Progenitor cell of endocrine pancreas (in vitro differentiated cells): Measurements from ENCODE around the gene RNF220. TPM values are rescaled to one million over a fixed set of nuclear protein-coding genes. Genes with fewer than 3 reads are reported as not detected.
A peak's percentile ranks its signal among the peaks of the same experiment; 100 is the strongest.

Experiments used
- DNase-seq: peaks from one replicate; pipeline ENCODE4 v3.0.0; 2021; ENCODE audit warnings: low spot score; ENCODE audit not compliant: unreplicated experiment
- H3K27ac Mint-ChIP-seq: 2 replicates; pipeline ENCODE4 v1.8.0; 2021; ENCODE audit warnings: mild to moderate bottlenecking, moderate library complexity, mixed read lengths
- H3K27me3 Mint-ChIP-seq: 2 replicates; pipeline ENCODE4 v1.8.0; 2021; ENCODE audit warnings: mixed read lengths
- H3K36me3 Mint-ChIP-seq: 2 replicates; pipeline ENCODE4 v1.8.0; 2022; ENCODE audit warnings: mixed read lengths; ENCODE audit not compliant: insufficient read depth
- H3K4me1 Mint-ChIP-seq: 2 replicates; pipeline ENCODE4 v1.8.0; 2021; ENCODE audit warnings: low read depth, mixed read lengths
- H3K4me3 Mint-ChIP-seq: 2 replicates; pipeline ENCODE4 v1.8.0; 2021; ENCODE audit warnings: low read depth, mild to moderate bottlenecking, moderate library complexity, mixed read lengths
- H3K9me3 Mint-ChIP-seq: 2 replicates; pipeline ENCODE4 v1.8.0; 2021; ENCODE audit warnings: low read depth, mixed read lengths
- total RNA-seq: library from RNA; stranded (reverse); gene quantifications from 2 replicates; pipeline ENCODE4 v1.2.1, GENCODE V29; 2021
- TF ChIP-seq, protein P1 (sequence below): fragments of 200-600 bp; sonication (generic); IDR thresholded peaks from one replicate; pipeline ENCODE4 v1.5.0; 2021; ENCODE audit warnings: antibody characterized with exemption, mild to moderate bottlenecking; ENCODE audit not compliant: unreplicated experiment

Gene RNF220
- total RNA-seq, 1 donor from 2014 or later, result 85.9 TPM

DNA sequence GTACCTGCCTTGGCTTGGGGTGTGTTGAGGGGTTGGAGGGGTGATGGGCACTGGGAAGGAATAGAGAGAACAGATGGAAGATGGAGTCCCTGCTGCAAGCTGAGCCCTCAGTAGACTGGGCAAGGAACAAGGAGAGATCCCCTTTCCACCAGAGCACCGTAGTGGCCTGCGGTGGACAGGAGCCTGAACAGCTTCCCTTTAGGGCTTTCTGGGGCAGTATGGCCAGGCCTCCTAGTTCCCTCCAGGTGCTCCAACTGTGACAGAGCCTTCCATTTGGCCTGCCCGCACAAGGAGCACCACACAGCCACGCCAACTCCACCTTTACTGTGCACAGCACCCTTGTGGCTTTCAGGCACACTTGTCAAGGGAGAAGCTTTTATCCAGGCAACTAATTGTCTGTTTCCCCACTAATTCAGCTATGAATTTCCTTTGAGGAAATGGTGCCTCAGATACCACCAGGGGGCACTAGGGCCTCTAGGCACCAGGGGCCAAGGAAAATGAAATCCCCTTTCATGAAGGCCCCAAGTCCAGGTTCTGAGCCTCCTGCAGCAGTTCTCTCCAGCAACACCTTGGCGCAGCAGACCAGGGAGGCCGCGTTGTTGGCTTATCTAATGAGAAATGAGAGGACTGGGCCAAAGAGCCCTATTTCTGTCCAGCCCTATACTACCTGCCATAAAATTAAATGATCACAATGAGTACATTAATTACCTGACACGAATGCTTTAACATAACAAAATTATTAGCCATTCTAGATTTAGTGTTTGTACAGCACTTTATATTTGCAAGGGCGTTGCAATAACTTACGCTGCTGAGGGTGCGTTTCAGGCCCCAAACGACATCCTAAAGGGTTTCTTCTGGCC, 26.9 kb upstream of the RNF220 start:
- peak; percentile 40 for DNase-seq
- no peaks in the 10 kb centered on the region for H3K36me3 Mint-ChIP-seq
- TF ChIP-seq, protein P1, sequence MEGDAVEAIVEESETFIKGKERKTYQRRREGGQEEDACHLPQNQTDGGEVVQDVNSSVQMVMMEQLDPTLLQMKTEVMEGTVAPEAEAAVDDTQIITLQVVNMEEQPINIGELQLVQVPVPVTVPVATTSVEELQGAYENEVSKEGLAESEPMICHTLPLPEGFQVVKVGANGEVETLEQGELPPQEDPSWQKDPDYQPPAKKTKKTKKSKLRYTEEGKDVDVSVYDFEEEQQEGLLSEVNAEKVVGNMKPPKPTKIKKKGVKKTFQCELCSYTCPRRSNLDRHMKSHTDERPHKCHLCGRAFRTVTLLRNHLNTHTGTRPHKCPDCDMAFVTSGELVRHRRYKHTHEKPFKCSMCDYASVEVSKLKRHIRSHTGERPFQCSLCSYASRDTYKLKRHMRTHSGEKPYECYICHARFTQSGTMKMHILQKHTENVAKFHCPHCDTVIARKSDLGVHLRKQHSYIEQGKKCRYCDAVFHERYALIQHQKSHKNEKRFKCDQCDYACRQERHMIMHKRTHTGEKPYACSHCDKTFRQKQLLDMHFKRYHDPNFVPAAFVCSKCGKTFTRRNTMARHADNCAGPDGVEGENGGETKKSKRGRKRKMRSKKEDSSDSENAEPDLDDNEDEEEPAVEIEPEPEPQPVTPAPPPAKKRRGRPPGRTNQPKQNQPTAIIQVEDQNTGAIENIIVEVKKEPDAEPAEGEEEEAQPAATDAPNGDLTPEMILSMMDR, result peak; percentile 79
- H3K9me3 Mint-ChIP-seq, result no peaks in the 10 kb centered on the region
- H3K4me1 Mint-ChIP-seq, result peaks cover 2% of the 10 kb centered on the region
- peaks cover 26% of the 10 kb centered on the region for H3K27me3 Mint-ChIP-seq
- H3K4me3 Mint-ChIP-seq, result no peak overlapping the region
- no peak overlapping the region for H3K27ac Mint-ChIP-seq

DNA sequence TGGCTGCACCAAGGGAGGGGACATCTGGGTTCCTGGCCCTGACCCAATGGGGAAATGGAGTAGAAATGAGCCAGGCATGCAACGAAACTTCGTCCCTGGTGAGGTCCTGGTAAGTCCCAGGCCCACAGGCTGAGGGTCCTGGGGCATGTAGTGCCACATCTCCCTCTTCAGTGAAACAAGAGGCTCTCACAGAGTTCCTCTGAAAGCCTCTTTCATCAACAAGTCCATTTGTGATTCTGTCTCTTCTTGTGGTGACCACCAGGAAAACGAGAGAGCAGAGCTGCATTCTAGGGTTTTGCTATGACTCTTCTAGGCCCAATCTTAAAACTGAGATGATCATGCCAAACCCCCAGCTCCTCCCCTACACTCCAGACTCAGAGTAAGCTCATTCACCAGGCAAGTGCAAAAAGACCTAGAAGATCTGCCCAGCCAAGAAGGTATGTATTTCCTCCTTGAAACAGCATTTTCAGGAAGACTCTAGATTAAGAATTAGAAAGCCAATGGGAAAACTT, 24.3 kb upstream of the RNF220 start:
- Mint-ChIP-seq H3K36me3 (no peaks in the 10 kb centered on the region), H3K27me3 (peaks cover 40% of the 10 kb centered on the region), H3K9me3 (no peaks in the 10 kb centered on the region), H3K4me3 (no peak overlapping the region), H3K4me1 (peaks cover 2% of the 10 kb centered on the region), H3K27ac (no peak overlapping the region)
- no peak for DNase-seq
- TF ChIP-seq, protein P1, result no peak

DNA sequence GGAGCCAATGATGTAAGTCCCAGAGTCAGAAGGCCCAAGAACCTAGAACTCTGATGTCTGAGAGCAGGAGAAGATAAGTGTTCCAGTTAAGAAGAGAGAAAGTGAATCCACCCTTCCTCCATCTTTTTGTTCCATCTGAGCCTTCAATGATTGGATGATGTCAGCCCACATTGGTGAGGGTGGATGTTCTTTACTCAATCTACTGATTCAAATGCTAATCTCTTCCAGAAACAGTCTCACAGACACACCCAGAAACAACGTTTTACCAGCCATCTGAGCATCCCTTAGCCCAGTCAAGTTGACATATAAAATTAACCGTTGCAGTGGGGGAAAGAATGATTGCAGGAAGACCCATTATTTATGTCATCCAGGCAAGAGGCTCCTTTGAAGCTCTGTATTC, 16.5 kb upstream of the RNF220 start:
- H3K27me3 Mint-ChIP-seq, result peaks cover 17% of the 10 kb centered on the region
- H3K36me3 Mint-ChIP-seq, result no peaks in the 10 kb centered on the region
- H3K4me3 Mint-ChIP-seq, result no peak overlapping the region
- H3K27ac Mint-ChIP-seq, result no peak overlapping the region
- no peaks in the 10 kb centered on the region for H3K4me1 Mint-ChIP-seq
- H3K9me3 Mint-ChIP-seq, result no peaks in the 10 kb centered on the region
- no peak for DNase-seq
- TF ChIP-seq, protein P1, result no peak

DNA sequence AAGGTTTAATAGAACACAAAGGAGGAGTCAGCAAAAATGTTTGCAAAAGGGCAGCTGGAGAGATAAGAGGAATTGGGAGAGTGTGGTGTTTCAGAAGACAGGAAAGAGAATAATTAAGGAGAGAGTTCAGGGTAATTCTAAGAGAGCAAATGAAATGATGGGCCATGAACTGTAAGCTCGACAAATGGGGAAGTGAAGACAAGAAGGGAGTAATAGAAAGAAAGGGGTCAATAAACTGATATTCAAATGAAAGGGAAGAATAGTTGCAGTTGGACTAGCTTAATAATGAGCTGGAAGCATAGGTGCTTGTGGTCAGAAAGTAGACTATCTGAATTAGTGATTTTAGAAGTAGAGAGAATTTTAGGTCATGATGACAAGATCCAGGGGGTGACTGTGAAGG, 15.6 kb upstream of the RNF220 start:
- Mint-ChIP-seq H3K4me3 (no peak overlapping the region), H3K27ac (no peak overlapping the region), H3K4me1 (no peaks in the 10 kb centered on the region), H3K9me3 (no peaks in the 10 kb centered on the region), H3K27me3 (peaks cover 18% of the 10 kb centered on the region), H3K36me3 (no peaks in the 10 kb centered on the region)
- TF ChIP-seq, protein P1, result no peak
- no peak for DNase-seq

DNA sequence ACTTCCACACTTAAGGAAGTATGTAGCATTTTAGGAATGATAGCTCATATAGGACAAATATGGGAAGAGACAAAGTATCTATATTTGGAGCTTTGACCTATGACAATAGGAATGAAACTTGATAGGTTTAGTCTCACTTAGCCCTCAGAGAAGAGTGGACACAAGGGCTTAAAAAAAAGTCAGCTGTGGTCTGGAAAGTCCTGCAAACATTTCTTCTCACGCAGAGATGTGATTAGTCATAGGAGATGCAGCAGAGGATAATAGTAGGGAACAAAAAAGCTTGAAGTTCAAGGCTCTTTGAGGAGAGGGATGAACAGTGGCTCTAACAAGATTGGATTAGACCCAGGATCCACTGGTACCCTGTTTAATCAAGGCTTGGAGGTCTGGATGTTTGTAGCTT, 14.8 kb upstream of the RNF220 start:
- TF ChIP-seq, protein P1, result no peak
- H3K4me3 Mint-ChIP-seq, result no peak overlapping the region
- H3K36me3 Mint-ChIP-seq, result no peaks in the 10 kb centered on the region
- peaks cover 15% of the 10 kb centered on the region for H3K27me3 Mint-ChIP-seq
- H3K27ac Mint-ChIP-seq, result no peak overlapping the region
- DNase-seq, result no peak
- no peaks in the 10 kb centered on the region for H3K4me1 Mint-ChIP-seq
- H3K9me3 Mint-ChIP-seq, result no peaks in the 10 kb centered on the region
